Activated CD4-positive, alpha-beta T cell treated with anti-CD3 and anti-CD28 coated beads for 4 hours (primary cell): ENCODE results near the gene CEP164.
"Not testable (repeated sequence)": the region's sequence is repeated elsewhere in the genome, so short reads cannot be mapped to it uniquely, and the experiment has no call there.

Source experiments
- DNase-seq, 2 donors: peaks; one replicate each; pipeline ENCODE4 v3.0.0-alpha.2; 2020

Gene CEP164

DNA sequence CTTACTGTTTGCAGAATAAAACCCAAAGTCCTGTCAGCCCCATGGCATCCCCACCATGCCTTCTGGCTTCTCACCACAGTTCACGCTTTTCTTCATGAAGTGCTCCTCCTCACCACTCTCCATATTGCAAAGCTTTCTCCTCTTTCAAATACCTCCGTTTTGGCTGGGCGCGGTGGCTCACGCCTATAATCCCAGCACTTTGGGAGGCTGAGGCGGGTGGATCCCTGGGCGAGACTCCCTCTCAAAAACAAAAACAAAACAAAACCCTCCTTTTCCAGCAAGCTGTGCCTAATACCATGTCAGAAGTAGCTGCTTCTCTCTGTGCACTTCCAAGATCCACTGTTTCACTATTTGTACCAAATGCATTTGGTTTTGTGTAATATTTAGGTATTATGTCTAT, 18.3 kb upstream of the CEP164 start:
- DNase-seq, result no peak

DNA sequence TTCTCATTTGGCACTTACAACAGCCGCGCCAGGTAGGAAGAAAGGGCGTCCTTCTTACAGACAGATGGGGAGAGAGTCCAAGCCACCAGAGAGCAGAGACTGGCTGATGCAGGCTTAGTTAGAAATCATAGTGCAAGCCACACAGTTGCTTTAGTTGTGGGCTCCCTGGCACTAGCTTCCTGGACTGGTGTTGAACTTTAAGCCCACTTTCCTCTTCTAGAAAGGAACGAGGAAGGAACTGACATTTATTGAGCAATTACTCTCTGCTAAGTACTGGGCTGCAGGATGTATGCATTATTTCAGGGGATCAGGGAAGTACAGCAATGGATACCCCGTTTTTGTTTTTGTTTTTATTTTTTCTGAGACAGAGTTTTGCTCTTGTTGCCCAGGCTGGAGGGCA, 14.6 kb upstream of the CEP164 start:
- no peak for DNase-seq

DNA sequence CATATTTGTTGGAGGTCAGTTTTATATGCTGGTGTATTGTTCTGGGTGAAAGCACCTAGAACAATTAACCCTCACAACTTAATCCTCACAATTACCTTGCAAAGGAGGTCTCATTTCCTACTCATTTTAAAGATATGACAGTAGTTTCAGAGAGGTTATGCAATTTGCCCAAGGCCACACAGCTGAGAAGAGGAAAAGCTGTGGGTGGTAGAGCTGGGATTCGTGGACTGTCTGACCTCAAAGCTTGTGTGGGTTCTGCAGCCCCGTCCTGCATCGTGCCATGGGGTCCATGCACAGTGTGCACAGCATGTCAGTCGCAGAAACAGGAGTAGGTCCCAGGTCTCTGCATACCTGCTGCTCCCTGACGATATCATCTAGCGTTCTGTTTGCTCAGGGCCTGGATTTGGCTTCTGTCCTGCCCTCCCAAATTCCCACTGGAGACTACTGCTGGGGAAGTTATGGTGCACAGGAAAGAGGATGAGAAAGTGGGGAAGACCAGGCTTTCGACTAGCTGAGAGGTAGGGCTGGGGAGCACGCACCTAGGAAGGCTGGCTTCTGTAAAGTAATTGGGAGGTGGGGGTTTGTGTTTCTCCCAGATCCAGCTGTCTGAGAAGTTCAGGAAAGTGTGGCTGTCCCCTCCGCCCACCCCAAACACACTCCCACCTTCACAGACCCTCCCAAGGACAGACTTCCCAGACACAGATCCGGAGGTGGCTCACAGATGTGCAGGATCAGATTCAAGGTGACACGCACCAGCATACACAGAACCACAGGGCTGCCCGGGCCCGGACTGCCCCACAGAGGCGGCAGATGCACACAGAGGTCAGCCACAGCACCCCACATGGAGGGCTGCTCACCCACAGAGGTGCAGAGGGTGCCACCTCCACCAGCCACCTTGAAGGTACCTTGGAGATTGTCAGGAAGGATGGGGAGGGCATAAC, 13.6 kb upstream of the CEP164 start:
- DNase-seq, result no peak

- DNase-seq, result no peak
These were observed 12.8 kb upstream of the CEP164 start for GRCh38 chr11:117314840-117315239.

GRCh38 chr11:117315285-117316196, 12.1 kb upstream of the CEP164 start:
- DNase-seq, result no peak

DNA sequence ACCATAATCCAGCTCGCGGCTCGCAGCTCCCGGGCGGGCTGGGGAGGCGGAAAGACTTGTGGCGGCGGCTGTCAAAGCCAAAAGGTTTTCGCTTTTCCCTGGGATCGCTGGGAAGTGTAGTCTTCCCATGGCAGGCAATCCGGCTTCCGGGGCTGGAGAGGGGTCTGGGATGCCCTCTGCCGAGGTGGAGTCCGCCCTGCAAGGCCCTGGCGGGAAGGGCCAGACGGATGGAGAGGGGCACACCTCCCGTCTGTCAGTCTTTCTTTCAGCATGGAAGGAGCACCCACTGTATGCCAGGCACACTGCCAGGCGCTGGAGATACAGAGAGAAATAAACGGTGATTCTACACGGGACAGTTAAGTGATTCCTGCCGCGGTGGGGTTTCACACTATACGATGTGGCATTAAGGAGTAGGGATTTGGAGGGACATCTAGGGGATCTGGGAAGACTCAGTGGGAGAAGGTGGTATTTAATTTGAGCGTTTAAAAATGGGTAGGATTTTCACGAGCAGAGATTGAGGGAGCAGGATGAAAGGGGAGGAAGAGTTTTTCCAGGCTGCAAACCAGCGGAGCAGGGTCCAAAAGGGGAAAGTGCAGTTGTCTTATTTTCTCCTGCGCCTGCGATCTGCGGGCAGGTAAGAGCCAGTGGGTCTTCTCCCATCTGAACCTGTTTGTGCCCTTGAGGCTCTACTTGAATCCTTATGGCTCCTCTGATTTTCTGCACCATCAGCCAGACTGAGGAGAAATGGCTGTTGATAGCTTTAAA, 11.3 kb upstream of the CEP164 start, which contains the start of gene BACE1:
Gene BACE1 (minus strand): TSS at position 60 of the 765 bp plus-strand sequence. CDS start 461 bp downstream, outside the sequence.
- DNase-seq, result peak in 1 of 2 donors; percentile 7

DNA sequence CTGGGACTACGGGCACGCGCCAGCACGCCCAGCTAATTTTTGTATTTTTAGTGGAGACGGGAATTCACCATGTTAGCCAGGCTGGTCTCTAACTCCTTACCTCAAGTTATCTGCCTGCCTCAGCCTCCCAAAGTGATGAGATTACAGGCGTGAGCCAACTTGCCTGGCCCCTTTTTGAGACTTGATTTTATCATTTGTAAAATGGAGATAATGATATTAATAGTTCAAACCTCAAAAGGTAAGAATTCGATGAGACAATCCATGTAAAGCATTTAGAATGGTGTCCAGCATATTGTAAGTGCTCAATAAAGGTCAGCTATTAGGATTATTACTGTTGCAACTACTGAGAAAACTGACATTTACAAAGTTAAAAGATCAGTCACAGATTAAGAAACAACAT, 8.9 kb upstream of the CEP164 start:
- no peak for DNase-seq

DNA sequence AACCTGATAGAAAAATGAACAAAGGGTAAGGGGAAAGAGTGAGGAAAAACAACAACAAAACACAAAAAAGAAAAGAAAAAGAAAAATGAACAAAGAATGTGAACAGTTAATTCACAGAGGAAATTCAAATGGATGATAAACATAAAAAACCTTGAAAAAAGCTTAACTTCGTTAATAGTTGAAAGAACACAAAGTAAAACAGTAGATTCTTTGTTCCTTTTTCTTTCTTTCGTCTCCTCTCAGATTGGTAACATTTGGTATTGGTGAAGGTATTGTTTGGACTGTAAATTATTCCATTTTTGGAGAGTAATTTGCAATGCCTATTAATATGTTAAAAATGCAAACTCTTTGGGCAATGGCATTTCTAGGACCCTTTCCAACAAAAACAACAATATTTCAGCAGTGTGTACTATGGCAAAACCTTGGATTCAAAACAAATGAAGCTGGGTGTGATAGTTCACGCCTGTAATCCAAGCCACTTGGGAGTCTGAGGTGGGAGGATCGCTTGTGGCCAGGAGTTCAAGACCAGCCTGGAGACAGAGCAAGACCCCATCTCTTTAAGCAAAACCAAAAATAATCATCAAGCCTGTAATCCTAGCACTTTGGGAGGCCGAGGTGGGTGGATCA, 8.3 kb upstream of the CEP164 start:
- DNase-seq, result no peak

DNA sequence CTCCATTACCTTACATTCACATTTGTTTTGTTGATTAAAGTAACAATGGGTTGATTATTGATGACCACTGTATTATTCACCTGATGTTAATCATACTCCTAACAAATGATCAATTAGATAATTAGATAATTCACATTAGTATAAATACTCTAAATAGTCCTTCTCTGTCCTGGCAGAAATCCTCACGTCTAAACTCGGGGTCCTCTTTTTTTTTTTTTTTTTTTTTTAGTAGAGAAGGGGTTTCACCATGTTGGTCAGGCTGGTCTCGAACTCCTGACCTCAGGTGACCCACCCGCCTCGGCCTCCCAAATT, 443 bp upstream of the CEP164 start:
- not testable (repeated sequence) for DNase-seq

DNA sequence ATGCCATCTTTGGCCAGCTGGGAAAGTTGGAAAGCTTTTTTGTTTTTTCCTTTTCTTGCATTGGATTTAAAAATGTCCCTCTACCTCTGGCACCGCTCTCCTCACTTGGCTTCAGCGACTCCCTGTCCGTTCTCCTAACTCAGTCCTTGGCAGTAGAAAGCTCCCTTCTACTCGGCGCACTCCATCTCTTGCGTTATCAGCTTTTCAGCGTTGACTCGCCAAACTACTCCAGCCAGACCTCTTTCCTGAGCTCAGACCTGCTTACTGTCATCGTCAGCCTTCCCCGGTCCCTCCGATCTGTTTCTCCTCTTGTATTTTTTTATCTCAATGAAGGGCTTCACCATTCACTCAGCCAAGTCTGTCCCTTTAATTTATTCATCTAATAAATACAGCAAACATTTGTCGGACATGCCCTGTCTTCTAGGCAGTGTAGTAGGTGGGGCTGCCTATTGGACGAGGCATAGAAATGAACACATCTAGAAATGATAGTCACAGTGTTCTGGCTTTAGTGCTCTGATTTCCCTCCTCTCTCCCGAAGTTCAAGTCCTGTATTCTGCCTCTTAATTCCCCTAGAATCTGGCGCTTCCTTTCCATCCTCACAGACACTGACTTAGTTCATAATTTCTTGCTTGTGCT, 839 bp downstream of the CEP164 start:
- DNase-seq, result peak in 1 of 2 donors; percentile 10

DNA sequence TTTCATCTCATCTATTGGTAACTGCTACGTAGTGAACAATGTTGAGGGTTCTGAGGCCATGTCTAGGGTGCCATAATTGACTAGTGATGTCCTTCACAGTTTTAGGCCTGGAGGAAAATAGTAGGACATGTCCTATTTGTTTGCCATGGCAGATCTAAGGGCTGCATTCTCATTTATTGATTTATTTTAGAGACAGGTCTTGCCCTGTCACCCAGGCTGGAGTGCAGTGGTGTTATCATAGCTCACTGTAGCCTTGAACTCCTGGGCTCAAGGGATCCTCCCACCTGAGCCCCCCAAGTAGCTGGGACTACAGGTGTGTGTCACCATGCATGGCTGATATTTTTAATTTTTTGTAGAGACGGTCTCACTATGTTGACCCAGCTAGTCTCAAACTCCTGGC, 5.2 kb downstream of the CEP164 start:
- DNase-seq, result no peak

GRCh38 chr11:117333917-117334316, 6.3 kb downstream of the CEP164 start:
- DNase-seq, result no peak

DNA sequence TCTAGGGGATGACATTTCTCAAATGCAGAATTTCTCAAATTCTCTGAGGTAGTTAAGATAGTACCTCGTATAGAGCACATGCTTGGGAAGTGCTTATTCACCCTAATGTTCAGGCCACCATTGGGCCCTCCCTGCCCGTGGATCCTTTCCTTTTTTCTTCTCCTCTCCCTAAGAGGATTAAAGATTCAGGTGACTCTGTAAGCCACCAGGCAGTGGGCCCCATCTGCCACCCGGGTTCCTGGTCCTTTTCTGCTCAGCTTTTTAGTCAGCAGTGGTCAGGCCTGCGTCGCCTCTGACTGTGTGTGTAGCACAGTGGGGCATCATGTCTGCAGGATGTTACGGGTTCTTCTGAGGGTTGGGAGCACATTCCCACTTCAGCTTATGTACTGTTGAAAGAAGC, 7.2 kb downstream of the CEP164 start:
- DNase-seq, result no peak

GRCh38 chr11:117335399-117335798, 7.7 kb downstream of the CEP164 start:
- no peak for DNase-seq

DNA sequence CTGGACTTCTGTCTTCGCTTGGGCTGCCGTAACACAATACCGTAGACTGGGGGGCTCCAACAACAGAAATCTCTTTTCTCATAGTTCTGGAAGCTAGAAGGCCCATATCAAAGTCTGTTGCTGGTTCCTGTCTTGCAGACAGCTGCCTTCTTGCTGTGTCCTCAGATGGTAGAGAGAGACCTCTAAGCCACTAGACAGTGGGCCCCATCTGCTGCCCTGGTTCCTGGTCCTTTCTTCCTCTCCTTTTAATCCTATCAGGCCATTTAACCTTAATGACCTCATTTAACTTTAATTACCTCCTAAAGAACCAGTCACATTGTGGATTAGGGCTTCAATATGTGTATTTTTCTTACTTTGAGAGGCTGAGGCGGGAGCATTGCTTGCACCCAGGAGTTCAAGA, 9.4 kb downstream of the CEP164 start:
- no peak for DNase-seq

DNA sequence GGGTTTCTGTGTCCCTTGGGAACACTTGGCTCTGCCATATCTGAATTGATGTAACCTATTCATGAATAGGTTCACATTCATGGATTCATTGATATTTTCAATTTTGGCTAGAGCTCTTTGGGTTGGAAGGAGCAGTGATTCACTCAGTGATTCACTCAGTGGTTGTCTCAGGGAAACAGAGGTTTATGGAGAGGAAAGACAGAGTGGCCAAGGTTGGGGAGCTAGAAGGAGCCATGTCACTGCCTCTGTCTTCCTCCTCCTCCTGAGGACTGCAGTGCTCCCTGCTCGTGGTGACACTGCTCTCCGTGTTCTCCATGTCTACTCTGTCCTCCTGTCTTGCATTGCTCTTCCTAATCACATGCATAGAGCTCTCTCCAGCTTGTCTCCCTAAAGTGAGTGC, 17.4 kb downstream of the CEP164 start:
- DNase-seq, result no peak

- DNase-seq, result no peak
These were observed 26.9 kb downstream of the CEP164 start for GRCh38 chr11:117354550-117354949.

- DNase-seq, result no peak
These were observed 28.7 kb downstream of the CEP164 start for GRCh38 chr11:117356126-117356890.

- no peak for DNase-seq
These were observed 33.8 kb downstream of the CEP164 start for GRCh38 chr11:117361432-117361831.

- DNase-seq, result no peak
These were observed 38.6 kb downstream of the CEP164 start for GRCh38 chr11:117366248-117366647.

DNA sequence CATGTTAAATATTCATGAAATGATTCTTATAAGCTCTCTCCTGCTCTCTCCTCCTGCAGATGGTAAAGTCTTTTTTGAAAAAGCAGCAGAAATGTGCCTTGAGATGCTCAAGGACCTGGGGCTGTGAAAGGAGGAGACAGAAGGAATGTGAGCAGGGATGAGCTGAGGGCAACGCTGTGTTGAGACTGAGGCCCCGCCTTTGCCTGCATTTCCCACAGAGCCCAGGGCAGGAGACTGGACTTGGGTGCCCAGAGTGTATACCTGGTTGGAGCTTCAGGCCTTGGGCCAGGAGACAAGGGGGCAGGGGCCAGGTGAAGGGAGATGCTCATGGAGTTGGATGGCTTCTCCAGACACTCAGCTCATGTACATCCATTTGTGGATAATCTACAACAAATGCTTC, 39.2 kb downstream of the CEP164 start:
- DNase-seq, result no peak
